ENCODE measurements around the gene TEX48.

TEX48 gene

DNA sequence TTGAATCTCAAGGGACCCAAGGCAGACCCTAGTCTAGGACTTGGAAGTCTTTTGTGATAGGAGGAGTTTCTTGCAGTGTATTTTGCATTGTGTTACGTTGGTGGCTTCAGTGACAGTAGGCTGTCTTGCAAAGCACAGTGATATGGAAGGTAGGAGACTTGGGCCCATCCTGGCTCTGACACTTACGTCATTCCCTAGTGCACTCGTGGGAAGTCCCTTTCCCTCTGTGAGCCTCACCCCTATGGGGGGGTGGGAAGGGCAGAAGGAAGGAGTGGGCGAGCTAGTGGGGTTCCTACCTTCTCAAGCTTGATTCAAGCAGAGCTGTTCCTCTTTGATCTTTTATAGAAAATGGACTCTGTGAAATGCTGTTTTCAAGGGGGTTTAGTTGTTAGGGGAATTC, 15.1 kb downstream of the TEX48 start:
- Histone ChIP-seq H3K4me1 (ENCODE audit: control insufficient read depth, insufficient read depth, low read length, poor library complexity, severe bottlenecking) (no peaks in the 10 kb centered on the region), H3K36me3 (ENCODE audit: control insufficient read depth, insufficient read depth, low read length) (no peaks in the 10 kb centered on the region), H3K4me3 (ENCODE audit: extremely low read depth, insufficient read depth, low read length, poor library complexity, severe bottlenecking) (no peak overlapping the region), H3K27ac (ENCODE audit: low read depth, low read length, severe bottlenecking) (no peak overlapping the region), H3K9me3 (ENCODE audit: control insufficient read depth, low read length) (no peaks in the 10 kb centered on the region)
- 0% methylated on average over 1 of the region's 4 CpGs; no CpG with 5 or more reads in 1 of the 2 experiments for WGBS, 2 experiments (ENCODE audit: insufficient coverage in 2 of 2)

DNA sequence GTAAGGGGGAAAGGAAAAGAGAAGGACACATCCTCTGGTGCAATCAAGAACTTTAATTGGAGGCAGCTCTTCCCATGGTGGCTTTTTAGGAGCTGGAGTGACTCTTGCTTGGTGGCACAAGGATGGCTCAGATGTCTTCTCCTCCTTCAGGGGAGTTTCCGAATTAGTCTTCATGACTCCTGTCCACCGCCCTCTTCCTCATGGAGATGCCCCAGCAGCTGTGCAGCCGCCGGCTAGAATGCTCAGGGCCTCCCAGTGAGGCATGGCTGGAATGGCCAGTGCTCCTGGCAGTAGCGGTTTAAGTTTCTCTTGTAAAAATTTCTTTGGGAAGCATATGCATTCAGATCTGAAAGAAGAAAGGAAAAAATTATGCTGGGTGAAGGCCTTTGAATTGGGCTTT, 15.6 kb downstream of the TEX48 start:
- Histone ChIP-seq H3K27ac (ENCODE audit: low read depth, low read length, severe bottlenecking) (no peak overlapping the region), H3K9me3 (ENCODE audit: control insufficient read depth, low read length) (no peaks in the 10 kb centered on the region), H3K4me1 (ENCODE audit: control insufficient read depth, insufficient read depth, low read length, poor library complexity, severe bottlenecking) (no peaks in the 10 kb centered on the region), H3K36me3 (ENCODE audit: control insufficient read depth, insufficient read depth, low read length) (no peaks in the 10 kb centered on the region), H3K4me3 (ENCODE audit: extremely low read depth, insufficient read depth, low read length, poor library complexity, severe bottlenecking) (no peak overlapping the region)
- WGBS, 2 experiments (ENCODE audit: insufficient coverage in 2 of 2): 95 to 100% methylated on average over 2 to 3 of the region's 5 CpGs

DNA sequence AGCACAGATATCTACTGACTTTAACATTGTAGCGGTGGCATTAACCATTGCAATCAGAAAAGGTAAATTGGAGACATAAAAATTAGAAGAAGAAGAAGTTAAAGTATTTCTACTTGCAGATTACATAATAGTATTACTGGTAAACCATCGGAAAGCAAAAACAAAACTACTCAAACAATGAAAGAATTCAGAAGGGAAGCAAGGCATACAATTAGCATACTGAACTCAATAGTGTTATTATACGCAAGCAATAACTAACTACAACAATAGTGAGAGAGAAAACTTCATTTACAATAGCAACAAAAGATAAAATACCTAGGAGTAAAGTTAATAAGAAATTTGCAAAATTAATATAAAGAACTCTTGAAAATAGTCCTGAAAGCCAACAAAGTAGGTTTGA, 17.8 kb downstream of the TEX48 start:
- Histone ChIP-seq H3K4me3 (ENCODE audit: extremely low read depth, insufficient read depth, low read length, poor library complexity, severe bottlenecking) (no peak overlapping the region), H3K36me3 (ENCODE audit: control insufficient read depth, insufficient read depth, low read length) (no peaks in the 10 kb centered on the region), H3K4me1 (ENCODE audit: control insufficient read depth, insufficient read depth, low read length, poor library complexity, severe bottlenecking) (no peaks in the 10 kb centered on the region), H3K27ac (ENCODE audit: low read depth, low read length, severe bottlenecking) (no peak overlapping the region), H3K9me3 (ENCODE audit: control insufficient read depth, low read length) (no peaks in the 10 kb centered on the region)
- no CpG with 5 or more reads among the region's 3 CpGs for WGBS, 2 experiments (ENCODE audit: insufficient coverage in 2 of 2)

DNA sequence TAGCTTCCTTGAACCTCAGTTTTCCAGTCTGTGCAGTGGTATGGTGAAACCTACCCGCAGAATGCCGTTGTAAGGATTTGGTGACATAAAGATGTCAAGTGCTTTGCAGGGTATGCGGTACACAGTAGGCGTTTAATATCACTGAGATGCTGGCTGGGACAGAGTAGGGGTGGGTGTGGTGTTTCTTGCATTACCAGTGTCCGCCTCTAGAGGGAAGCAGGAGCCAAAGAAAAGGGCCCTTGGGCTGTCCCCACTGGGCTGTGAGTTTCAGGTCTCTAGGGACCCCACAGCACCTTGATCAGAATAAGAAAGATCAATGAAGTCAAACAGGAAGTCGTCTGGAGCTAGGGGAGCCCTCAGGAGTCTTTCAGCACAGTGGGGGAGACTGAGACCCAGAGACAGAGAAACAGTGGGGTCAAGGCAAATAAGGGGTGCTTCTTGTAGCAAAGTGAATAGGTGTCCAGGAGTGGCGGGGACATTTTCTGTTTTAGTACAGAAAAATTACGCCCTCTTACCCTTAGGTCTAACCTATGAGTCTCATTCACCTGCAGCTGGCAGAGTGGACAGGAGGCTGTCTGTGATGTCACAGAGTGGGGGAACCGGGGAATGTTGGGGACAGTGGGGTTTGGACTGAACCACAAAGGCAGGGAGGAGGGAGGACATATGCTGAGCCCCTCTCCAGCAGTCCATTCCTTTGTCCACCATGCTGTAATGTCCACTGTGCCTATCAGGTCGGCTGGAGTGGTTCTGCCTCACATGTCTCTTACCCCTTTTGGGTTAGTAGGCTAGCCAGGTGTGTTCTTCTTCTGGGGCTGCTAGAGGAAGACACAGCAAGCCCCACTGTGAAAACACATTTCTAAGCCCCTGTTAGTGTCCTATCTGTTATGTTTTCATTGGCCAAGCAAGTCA, 19.7 kb downstream of the TEX48 start:
- H3K4me1 ChIP-seq (ENCODE audit: control insufficient read depth, insufficient read depth, low read length, poor library complexity, severe bottlenecking): no peaks in the 10 kb centered on the region
- 26 to 43% methylated on average over 4 to 8 of the region's 10 CpGs for WGBS, 2 experiments (ENCODE audit: insufficient coverage in 2 of 2)
- H3K27ac ChIP-seq (ENCODE audit: low read depth, low read length, severe bottlenecking): no peak overlapping the region
- no peaks in the 10 kb centered on the region for H3K9me3 ChIP-seq (ENCODE audit: control insufficient read depth, low read length)
- no peak overlapping the region for H3K4me3 ChIP-seq (ENCODE audit: extremely low read depth, insufficient read depth, low read length, poor library complexity, severe bottlenecking)
- no peaks in the 10 kb centered on the region for H3K36me3 ChIP-seq (ENCODE audit: control insufficient read depth, insufficient read depth, low read length)

DNA sequence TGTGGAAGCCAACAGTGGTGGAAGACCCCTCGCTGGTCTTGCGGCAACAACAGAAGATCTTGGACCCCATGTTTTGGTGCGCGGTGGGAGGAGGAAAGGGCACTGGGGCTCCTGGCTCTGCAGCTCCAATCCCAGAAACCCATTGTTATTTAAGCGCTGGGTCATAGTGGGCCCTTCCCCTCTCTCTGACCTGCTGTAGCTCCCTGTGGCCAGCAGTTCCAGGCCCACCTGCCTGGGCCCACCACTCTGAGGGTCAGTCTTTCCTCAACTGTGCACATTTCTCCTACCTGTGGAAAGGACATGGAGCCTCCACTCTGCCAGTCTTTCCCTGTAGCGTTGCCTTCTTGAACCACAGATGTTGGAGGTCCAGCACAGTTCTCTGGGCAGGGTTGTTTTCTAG, 24.3 kb downstream of the TEX48 start, which contains the start of gene TEX53:
Gene TEX53, minus strand, starts transcription at position 101 of the 400 bp plus-strand sequence. Its CDS starts 31 bp downstream, at position 70.
- Histone ChIP-seq H3K27ac (ENCODE audit: low read depth, low read length, severe bottlenecking) (no peak within 1 kb of the TSS), H3K9me3 (ENCODE audit: control insufficient read depth, low read length) (no peaks in the 10 kb centered on the region), H3K4me3 (ENCODE audit: extremely low read depth, insufficient read depth, low read length, poor library complexity, severe bottlenecking) (no peak within 1 kb of the TSS), H3K4me1 (ENCODE audit: control insufficient read depth, insufficient read depth, low read length, poor library complexity, severe bottlenecking) (no peaks in the 10 kb centered on the region), H3K36me3 (ENCODE audit: control insufficient read depth, insufficient read depth, low read length) (no peaks in the 10 kb centered on the region)
- 82 to 94% methylated on average over 6 of the region's 6 CpGs for WGBS, 2 experiments (ENCODE audit: insufficient coverage in 2 of 2)

DNA sequence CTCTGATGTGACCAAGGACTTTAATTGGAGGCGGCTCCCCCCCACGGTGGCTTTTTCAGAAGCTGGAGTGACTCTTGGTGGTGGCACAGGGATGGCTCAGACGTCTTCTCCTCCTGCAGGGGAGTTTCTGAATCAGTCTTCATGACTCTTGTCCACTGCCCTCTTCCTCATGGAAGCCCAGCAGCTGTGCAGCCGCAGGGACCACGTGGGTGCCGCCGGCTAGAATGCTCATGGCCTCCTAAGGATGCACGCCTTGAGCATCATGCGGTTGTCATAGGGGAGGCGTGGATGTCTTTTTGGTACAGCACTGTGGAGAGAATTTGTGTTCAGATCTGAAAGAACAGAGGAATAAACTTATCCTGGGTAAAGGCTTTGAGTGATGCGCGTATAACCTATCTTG, 25.7 kb downstream of the TEX48 start:
- H3K4me3 ChIP-seq (ENCODE audit: extremely low read depth, insufficient read depth, low read length, poor library complexity, severe bottlenecking): no peak overlapping the region
- no peaks in the 10 kb centered on the region for H3K9me3 ChIP-seq (ENCODE audit: control insufficient read depth, low read length)
- no peaks in the 10 kb centered on the region for H3K36me3 ChIP-seq (ENCODE audit: control insufficient read depth, insufficient read depth, low read length)
- H3K27ac ChIP-seq (ENCODE audit: low read depth, low read length, severe bottlenecking): no peak overlapping the region
- WGBS, 2 experiments (ENCODE audit: insufficient coverage in 2 of 2): 82 to 90% methylated on average over 5 to 10 of the region's 12 CpGs
- no peaks in the 10 kb centered on the region for H3K4me1 ChIP-seq (ENCODE audit: control insufficient read depth, insufficient read depth, low read length, poor library complexity, severe bottlenecking)

DNA sequence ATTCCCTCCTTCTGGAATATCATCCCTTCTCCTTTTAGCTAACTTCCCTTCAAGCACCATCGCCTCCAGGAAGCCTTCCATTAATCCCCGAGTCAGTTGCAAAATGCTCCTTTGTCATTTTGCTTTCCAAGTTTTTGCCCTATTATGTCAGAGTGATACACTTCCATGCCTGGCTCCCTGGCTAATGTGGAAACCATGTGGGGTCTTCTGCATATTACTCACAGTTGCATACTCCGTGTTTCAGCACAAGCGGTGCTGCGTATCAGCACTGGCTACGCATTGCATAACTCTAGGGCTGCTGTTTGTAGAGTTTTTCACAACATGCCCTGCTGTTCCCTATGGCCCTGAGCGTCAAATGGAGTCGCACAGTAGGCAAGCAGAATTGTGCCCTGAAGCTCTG, 26.3 kb downstream of the TEX48 start:
- Histone ChIP-seq H3K4me1 (ENCODE audit: control insufficient read depth, insufficient read depth, low read length, poor library complexity, severe bottlenecking) (no peaks in the 10 kb centered on the region), H3K4me3 (ENCODE audit: extremely low read depth, insufficient read depth, low read length, poor library complexity, severe bottlenecking) (no peak overlapping the region), H3K36me3 (ENCODE audit: control insufficient read depth, insufficient read depth, low read length) (no peaks in the 10 kb centered on the region), H3K9me3 (ENCODE audit: control insufficient read depth, low read length) (no peaks in the 10 kb centered on the region), H3K27ac (ENCODE audit: low read depth, low read length, severe bottlenecking) (no peak overlapping the region)
- WGBS, 2 experiments (ENCODE audit: insufficient coverage in 2 of 2): 84 to 89% methylated on average over 7 to 8 of the region's 8 CpGs

DNA sequence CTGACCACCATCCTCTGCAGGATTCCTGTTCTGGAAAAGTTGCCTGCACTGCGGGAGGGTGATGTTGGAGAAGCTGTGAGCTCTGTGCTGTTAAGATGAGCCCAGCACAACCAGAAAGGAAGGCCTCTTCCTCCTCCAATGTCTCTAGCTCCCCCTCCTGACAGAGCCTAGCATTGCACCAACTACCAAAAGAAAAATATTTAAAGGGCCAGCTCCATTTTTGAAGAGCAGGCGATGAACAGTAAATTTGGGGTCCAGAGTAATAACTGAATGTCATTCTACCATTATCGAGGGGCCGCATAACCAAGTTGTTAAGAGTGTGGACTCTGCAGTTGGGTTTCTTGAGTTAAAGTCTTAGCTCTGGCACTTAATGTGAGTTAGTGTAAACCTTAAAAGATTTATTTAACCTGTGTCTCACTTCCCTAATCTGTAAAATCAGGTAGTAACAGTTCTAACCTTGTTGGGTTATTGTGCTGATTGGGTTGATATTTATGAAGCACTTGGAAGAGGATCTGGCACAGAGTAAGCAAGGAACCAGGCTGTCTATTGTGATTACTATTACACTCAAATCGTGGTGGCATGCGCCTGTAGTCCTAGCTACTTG, 28.3 kb downstream of the TEX48 start:
- Histone ChIP-seq H3K27ac (ENCODE audit: low read depth, low read length, severe bottlenecking) (no peak overlapping the region), H3K4me1 (ENCODE audit: control insufficient read depth, insufficient read depth, low read length, poor library complexity, severe bottlenecking) (no peaks in the 10 kb centered on the region), H3K9me3 (ENCODE audit: control insufficient read depth, low read length) (no peaks in the 10 kb centered on the region), H3K36me3 (ENCODE audit: control insufficient read depth, insufficient read depth, low read length) (no peaks in the 10 kb centered on the region), H3K4me3 (ENCODE audit: extremely low read depth, insufficient read depth, low read length, poor library complexity, severe bottlenecking) (no peak overlapping the region)
- WGBS, 2 experiments (ENCODE audit: insufficient coverage in 2 of 2): 20 to 63% methylated on average over 3 of the region's 6 CpGs

DNA sequence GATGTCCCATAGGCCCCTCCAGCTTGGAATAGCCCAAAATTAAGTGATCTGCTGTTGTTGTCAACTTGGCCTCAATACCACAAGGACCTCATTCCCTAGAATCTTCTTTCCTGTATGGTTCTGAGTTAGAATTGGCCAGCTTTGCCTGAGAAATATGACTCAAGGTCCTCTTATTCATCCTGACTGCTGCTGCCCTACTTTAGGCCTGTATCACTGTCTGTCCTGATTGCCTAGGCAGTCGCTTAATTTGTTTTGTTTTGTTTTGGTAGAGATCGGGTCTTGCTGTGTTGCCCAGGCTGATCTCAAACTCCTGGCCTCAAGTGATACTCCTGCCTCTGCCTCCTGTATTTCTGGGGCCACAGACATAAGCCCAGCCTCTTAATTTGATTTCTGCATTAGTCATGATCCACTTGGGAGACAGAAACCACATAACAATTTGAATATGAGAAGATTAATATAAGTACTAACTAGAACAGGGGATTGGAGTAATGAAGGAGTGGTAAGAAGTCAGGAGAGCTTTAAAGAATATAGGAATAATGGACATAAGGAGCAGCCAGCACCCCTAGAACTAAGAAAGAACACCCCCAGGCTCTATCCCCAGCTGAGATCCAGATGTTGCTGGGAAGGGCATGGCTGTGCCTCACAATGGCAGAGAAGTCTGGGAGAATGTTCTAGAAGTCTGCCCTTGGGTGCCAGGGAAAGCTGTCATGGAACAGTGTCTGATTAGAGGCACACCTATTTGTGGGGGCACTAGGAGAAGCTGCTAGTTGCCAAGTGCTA, 29.0 kb downstream of the TEX48 start:
- Histone ChIP-seq H3K27ac (ENCODE audit: low read depth, low read length, severe bottlenecking) (no peak overlapping the region), H3K4me3 (ENCODE audit: extremely low read depth, insufficient read depth, low read length, poor library complexity, severe bottlenecking) (no peak overlapping the region), H3K9me3 (ENCODE audit: control insufficient read depth, low read length) (no peaks in the 10 kb centered on the region), H3K36me3 (ENCODE audit: control insufficient read depth, insufficient read depth, low read length) (no peaks in the 10 kb centered on the region), H3K4me1 (ENCODE audit: control insufficient read depth, insufficient read depth, low read length, poor library complexity, severe bottlenecking) (no peaks in the 10 kb centered on the region)
- no CpG with 5 or more reads among the region's 2 CpGs for WGBS, 2 experiments (ENCODE audit: insufficient coverage in 2 of 2)

DNA sequence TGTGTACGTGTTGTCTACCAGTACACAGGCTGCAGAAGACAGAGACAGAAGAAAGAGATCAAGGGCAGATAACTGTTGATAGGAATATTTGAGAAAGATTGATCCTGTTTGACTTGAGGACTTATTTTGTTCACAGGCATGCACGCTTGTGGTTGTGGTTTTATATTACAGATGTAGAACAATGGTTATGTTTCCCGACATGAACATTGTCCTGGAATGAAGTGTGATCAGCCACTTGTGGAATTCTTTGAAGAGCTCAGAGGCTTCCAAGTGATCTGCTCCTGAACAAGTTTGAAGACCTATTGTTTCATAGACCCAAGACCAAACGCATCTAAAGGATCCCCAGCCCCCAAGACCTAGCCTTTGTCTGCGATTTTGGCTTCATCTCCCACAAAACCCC, 38.1 kb downstream of the TEX48 start:
- no peak overlapping the region for H3K27ac ChIP-seq (ENCODE audit: low read depth, low read length, severe bottlenecking)
- peaks cover 4% of the 10 kb centered on the region for H3K36me3 ChIP-seq (ENCODE audit: control insufficient read depth, insufficient read depth, low read length)
- no peaks in the 10 kb centered on the region for H3K9me3 ChIP-seq (ENCODE audit: control insufficient read depth, low read length)
- 86 to 95% methylated on average over 4 to 5 of the region's 5 CpGs for WGBS, 2 experiments (ENCODE audit: insufficient coverage in 2 of 2)
- no peaks in the 10 kb centered on the region for H3K4me1 ChIP-seq (ENCODE audit: control insufficient read depth, insufficient read depth, low read length, poor library complexity, severe bottlenecking)
- no peak overlapping the region for H3K4me3 ChIP-seq (ENCODE audit: extremely low read depth, insufficient read depth, low read length, poor library complexity, severe bottlenecking)

All from mesodermal cell (in vitro differentiated cells).